GM19468 (cell line): ENCODE data around the gene CEACAM20.
"Not testable (repeated sequence)": the region's sequence is repeated elsewhere in the genome, so short reads cannot be mapped to it uniquely, and the experiment has no call there.

ENCODE experiments used
- ATAC-seq: cut with Tn5 transposase; IDR thresholded peaks from one replicate; pipeline ENCODE4 v1.9.1; 2021; ENCODE audit warnings: mild to moderate bottlenecking, moderate library complexity, moderate number of reproducible peaks; ENCODE audit not compliant: unreplicated experiment; ENCODE audit errors: extremely low read depth

CEACAM20 gene

GRCh38 chr19:44499559-44499958, 29.9 kb downstream of the CEACAM20 start:
- no peak for ATAC-seq

- ATAC-seq: no peak
Observed at GRCh38 chr19:44498988-44499387, 30.5 kb downstream of the CEACAM20 start.

- no peak for ATAC-seq
Observed at GRCh38 chr19:44496711-44497110, 32.8 kb downstream of the CEACAM20 start.

- ATAC-seq: no peak
Observed at GRCh38 chr19:44476559-44477408, 52.7 kb downstream of the CEACAM20 start.

GRCh38 chr19:44468730-44469129, 60.7 kb downstream of the CEACAM20 start:
- ATAC-seq: not testable (repeated sequence)

- not testable (repeated sequence) for ATAC-seq
Observed at GRCh38 chr19:44462600-44463286, 66.7 kb downstream of the CEACAM20 start.
